ENCODE measurements around the gene MKX. TPM values are rescaled to one million over a fixed set of nuclear protein-coding genes. Genes with fewer than 3 reads are reported as not detected.

The MKX gene
- total and polyA plus RNA-seq, 4 donors: 0.50 to 3.5 (median 1.4) TPM

- ATAC-seq (ENCODE audit: insufficient read depth, low FRiP score) (no peak), DNase-seq (no peak)
- Histone ChIP-seq H3K36me3 (ENCODE audit: control insufficient read depth in 4 of 4, insufficient read depth in 4 of 4, low read length in 4 of 4) (no peaks in the 10 kb centered on the region), H3K9ac (ENCODE audit: insufficient read depth in 1 of 2, low read length in 2 of 2) (no peak overlapping the region), H3K9me3 (ENCODE audit: control insufficient read depth in 4 of 4, insufficient read depth in 3 of 4, low read length in 3 of 4) (no peaks in the 10 kb centered on the region), H3K27me3 (ENCODE audit: control insufficient read depth in 3 of 3, insufficient read depth in 3 of 3, low read length in 2 of 3) (no peaks in the 10 kb centered on the region), H3K4me3 (no peak overlapping the region), H3K27ac (ENCODE audit: low read depth in 1 of 2, low read length in 1 of 2) (no peak overlapping the region), H3K4me1 (ENCODE audit: control insufficient read depth in 5 of 5, insufficient read depth in 5 of 5, low read length in 5 of 5) (peaks cover 0 to 13% (median 0%) of the 10 kb centered on the region in 5 donors)
- 71 to 82% methylated on average over 4 of the region's 4 CpGs for WGBS, 2 donors
- TF ChIP-seq, protein P1, sequence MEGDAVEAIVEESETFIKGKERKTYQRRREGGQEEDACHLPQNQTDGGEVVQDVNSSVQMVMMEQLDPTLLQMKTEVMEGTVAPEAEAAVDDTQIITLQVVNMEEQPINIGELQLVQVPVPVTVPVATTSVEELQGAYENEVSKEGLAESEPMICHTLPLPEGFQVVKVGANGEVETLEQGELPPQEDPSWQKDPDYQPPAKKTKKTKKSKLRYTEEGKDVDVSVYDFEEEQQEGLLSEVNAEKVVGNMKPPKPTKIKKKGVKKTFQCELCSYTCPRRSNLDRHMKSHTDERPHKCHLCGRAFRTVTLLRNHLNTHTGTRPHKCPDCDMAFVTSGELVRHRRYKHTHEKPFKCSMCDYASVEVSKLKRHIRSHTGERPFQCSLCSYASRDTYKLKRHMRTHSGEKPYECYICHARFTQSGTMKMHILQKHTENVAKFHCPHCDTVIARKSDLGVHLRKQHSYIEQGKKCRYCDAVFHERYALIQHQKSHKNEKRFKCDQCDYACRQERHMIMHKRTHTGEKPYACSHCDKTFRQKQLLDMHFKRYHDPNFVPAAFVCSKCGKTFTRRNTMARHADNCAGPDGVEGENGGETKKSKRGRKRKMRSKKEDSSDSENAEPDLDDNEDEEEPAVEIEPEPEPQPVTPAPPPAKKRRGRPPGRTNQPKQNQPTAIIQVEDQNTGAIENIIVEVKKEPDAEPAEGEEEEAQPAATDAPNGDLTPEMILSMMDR (IDR thresholded peaks at IDR 0.05; ENCODE audit: control extremely low read depth, extremely low read depth): no peak
Observed at GRCh38 chr10:27688991-27689390, 56.6 kb downstream of the MKX start.

GRCh38 chr10:27688276-27688675, 57.3 kb downstream of the MKX start:
- WGBS, 2 donors: 75 to 90% methylated on average over 1 of the region's 1 CpG
- TF ChIP-seq, protein P1 (IDR thresholded peaks at IDR 0.05; ENCODE audit: control extremely low read depth, extremely low read depth): no peak
- H3K9me3 ChIP-seq (ENCODE audit: control insufficient read depth in 4 of 4, insufficient read depth in 3 of 4, low read length in 3 of 4): no peaks in the 10 kb centered on the region
- H3K36me3 ChIP-seq (ENCODE audit: control insufficient read depth in 4 of 4, insufficient read depth in 4 of 4, low read length in 4 of 4): no peaks in the 10 kb centered on the region
- no peak overlapping the region for H3K4me3 ChIP-seq
- no peaks in the 10 kb centered on the region for H3K27me3 ChIP-seq (ENCODE audit: control insufficient read depth in 3 of 3, insufficient read depth in 3 of 3, low read length in 2 of 3)
- H3K9ac ChIP-seq (ENCODE audit: insufficient read depth in 1 of 2, low read length in 2 of 2): no peak overlapping the region
- no peak overlapping the region for H3K27ac ChIP-seq (ENCODE audit: low read depth in 1 of 2, low read length in 1 of 2)
- peaks cover 0 to 13% (median 0%) of the 10 kb centered on the region in 5 donors for H3K4me1 ChIP-seq (ENCODE audit: control insufficient read depth in 5 of 5, insufficient read depth in 5 of 5, low read length in 5 of 5)
- ATAC-seq (ENCODE audit: insufficient read depth, low FRiP score) (no peak), DNase-seq (peak in 2 of 3 donors; percentile 35)

DNA sequence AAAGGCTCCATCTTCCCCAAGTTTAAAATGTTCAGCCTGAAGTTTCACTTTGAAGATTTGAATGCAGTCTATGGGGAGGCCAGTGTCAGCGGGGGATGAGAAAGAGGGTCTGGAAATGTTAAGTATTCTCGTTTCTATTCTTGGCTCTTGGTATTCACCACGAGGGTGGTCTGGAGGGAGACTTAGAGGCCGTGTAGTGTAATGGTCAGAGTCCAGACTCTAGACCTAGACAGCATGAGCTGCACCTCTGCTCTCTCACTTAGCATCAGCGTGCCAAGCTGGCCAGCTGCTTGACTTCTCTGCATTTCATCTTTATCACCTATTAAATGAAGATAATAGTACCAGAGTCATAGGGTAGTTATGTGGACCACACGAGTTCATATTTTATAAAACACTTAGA, 57.9 kb downstream of the MKX start:
- no peak for ATAC-seq (ENCODE audit: insufficient read depth, low FRiP score)
- no peak overlapping the region for H3K4me3 ChIP-seq
- no peak overlapping the region for H3K9ac ChIP-seq (ENCODE audit: insufficient read depth in 1 of 2, low read length in 2 of 2)
- peaks cover 0 to 13% (median 0%) of the 10 kb centered on the region in 5 donors for H3K4me1 ChIP-seq (ENCODE audit: control insufficient read depth in 5 of 5, insufficient read depth in 5 of 5, low read length in 5 of 5)
- DNase-seq: peak; percentile 48 to 65 (median 52)
- TF ChIP-seq, protein P1 (IDR thresholded peaks at IDR 0.05; ENCODE audit: control extremely low read depth, extremely low read depth): no peak
- no peak overlapping the region for H3K27ac ChIP-seq (ENCODE audit: low read depth in 1 of 2, low read length in 1 of 2)
- no peaks in the 10 kb centered on the region for H3K36me3 ChIP-seq (ENCODE audit: control insufficient read depth in 4 of 4, insufficient read depth in 4 of 4, low read length in 4 of 4)
- no peaks in the 10 kb centered on the region for H3K27me3 ChIP-seq (ENCODE audit: control insufficient read depth in 3 of 3, insufficient read depth in 3 of 3, low read length in 2 of 3)
- H3K9me3 ChIP-seq (ENCODE audit: control insufficient read depth in 4 of 4, insufficient read depth in 3 of 4, low read length in 3 of 4): no peaks in the 10 kb centered on the region
- 57 to 70% methylated on average over 6 of the region's 6 CpGs for WGBS, 2 donors

GRCh38 chr10:27687326-27687725, 58.3 kb downstream of the MKX start:
- no peak overlapping the region for H3K27ac ChIP-seq (ENCODE audit: low read depth in 1 of 2, low read length in 1 of 2)
- H3K4me3 ChIP-seq: no peak overlapping the region
- no peaks in the 10 kb centered on the region for H3K36me3 ChIP-seq (ENCODE audit: control insufficient read depth in 4 of 4, insufficient read depth in 4 of 4, low read length in 4 of 4)
- ATAC-seq (ENCODE audit: insufficient read depth, low FRiP score) (no peak), DNase-seq (no peak)
- H3K9me3 ChIP-seq (ENCODE audit: control insufficient read depth in 4 of 4, insufficient read depth in 3 of 4, low read length in 3 of 4): no peaks in the 10 kb centered on the region
- H3K27me3 ChIP-seq (ENCODE audit: control insufficient read depth in 3 of 3, insufficient read depth in 3 of 3, low read length in 2 of 3): no peaks in the 10 kb centered on the region
- TF ChIP-seq, protein P1 (IDR thresholded peaks at IDR 0.05; ENCODE audit: control extremely low read depth, extremely low read depth): no peak
- H3K9ac ChIP-seq (ENCODE audit: insufficient read depth in 1 of 2, low read length in 2 of 2): no peak overlapping the region
- WGBS, 2 donors: 56 to 64% methylated on average over 6 of the region's 6 CpGs
- peaks cover 0 to 13% (median 0%) of the 10 kb centered on the region in 5 donors for H3K4me1 ChIP-seq (ENCODE audit: control insufficient read depth in 5 of 5, insufficient read depth in 5 of 5, low read length in 5 of 5)

Data from lung (tissue), 12 donors.